ENCODE data around the gene UNC45A.
"Not testable (repeated sequence)": the region's sequence is repeated elsewhere in the genome, so short reads cannot be mapped to it uniquely, and the experiment has no call there.

The UNC45A gene

DNA sequence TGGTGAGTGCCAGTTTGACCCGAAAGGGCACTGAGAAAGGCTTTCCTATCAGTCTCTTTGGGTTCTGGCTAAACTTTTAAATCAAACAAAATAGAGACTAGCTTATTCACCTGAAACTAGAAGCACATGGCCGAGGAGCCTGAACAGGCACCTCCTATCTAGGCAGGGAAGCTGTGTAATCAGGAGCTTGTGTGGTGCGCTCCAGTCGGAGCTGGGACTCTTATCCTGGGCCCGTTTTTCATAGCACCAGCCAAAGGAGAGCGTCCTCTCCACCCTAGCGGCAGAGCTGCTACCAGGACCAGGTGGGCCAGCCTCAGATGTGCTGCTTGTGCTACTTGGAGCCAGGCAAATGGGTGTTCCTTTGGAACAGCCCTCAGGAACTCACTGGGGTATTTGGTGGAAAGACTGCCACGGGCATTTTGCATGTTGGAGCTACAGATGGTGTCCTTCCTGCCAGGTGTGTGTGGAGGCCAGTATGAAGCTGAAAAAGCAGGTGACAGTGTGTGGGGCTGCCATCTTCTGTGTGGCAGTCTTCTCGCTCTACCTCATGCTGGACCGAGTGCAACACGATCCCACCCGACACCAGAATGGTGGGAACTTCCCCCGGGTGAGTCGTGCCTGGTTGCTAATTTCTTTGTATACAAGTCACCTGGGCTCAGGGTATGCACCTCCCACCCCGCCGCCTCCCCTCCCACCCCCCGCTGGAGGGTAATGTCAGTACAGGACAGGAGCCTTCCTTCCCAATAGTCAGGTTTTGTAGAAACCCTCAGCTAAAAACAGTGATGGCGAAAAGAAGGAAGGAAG, 31.1 kb upstream of the UNC45A start:
- DNase-seq = no peak

- DNase-seq = no peak
Observed at GRCh38 chr15:90904746-90905145, 30.3 kb upstream of the UNC45A start.

DNA sequence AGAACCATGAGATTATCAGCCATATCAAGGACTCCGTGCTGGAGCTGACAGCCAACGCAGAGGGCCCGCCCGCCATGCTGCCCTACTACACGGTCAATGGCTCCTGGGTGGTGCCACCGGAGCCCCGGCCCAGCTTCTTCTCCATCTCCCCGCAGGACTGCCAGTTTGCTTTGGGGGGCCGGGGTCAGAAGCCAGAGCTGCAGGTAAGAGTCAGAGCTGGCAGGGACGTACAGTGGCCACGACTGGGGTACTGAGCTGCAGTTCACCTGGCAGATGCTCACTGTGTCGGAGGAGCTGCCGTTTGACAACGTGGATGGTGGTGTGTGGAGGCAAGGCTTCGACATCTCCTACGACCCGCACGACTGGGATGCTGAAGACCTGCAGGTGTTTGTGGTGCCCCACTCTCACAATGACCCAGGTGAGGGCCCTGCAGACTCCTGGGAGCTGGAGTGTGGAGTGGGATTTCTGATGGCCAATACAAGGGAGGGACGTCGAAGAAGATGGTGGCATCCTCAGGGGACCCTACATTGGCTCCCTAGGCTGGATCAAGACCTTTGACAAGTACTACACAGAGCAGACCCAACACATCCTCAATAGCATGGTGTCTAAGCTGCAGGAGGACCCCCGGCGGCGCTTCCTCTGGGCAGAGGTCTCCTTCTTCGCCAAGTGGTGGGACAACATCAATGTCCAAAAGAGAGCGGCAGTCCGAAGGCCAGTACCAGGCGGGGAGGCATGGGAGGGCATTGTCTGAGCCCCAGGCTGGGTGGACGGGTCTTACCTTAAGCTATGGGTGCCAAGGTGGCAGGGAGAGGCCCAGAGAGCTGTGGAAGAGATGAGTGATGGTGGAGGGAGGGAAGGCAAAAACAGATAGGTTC, 29.5 kb upstream of the UNC45A start:
- no peak for DNase-seq

- no peak for DNase-seq
Observed at GRCh38 chr15:90906181-90906849, 28.8 kb upstream of the UNC45A start.

- no peak for DNase-seq
Observed at GRCh38 chr15:90907051-90907660, 27.9 kb upstream of the UNC45A start.

GRCh38 chr15:90907838-90908507, 27.1 kb upstream of the UNC45A start:
- DNase-seq = no peak

DNA sequence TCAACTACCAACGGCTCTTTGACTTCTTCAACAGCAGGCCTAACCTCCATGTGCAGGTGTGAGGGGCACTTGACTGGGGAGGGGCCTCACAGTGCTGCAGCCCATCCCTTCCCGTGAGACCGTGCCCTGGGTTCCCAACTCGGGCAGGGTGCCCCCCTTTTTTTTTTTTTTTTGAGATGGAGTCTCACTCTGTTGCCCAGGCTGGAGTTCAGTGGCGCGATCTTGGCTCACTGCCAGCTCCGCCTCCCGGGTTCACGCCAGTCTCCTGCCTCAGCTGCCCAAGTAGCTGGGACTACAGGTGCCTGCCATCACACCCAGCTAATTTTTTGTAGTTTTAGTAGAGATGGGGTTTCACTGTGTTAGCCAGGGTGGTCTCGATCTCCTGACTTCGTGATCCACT, 25.6 kb upstream of the UNC45A start:
- DNase-seq = not testable (repeated sequence)

- no peak for DNase-seq
Observed at GRCh38 chr15:90909976-90910375, 25.1 kb upstream of the UNC45A start.

DNA sequence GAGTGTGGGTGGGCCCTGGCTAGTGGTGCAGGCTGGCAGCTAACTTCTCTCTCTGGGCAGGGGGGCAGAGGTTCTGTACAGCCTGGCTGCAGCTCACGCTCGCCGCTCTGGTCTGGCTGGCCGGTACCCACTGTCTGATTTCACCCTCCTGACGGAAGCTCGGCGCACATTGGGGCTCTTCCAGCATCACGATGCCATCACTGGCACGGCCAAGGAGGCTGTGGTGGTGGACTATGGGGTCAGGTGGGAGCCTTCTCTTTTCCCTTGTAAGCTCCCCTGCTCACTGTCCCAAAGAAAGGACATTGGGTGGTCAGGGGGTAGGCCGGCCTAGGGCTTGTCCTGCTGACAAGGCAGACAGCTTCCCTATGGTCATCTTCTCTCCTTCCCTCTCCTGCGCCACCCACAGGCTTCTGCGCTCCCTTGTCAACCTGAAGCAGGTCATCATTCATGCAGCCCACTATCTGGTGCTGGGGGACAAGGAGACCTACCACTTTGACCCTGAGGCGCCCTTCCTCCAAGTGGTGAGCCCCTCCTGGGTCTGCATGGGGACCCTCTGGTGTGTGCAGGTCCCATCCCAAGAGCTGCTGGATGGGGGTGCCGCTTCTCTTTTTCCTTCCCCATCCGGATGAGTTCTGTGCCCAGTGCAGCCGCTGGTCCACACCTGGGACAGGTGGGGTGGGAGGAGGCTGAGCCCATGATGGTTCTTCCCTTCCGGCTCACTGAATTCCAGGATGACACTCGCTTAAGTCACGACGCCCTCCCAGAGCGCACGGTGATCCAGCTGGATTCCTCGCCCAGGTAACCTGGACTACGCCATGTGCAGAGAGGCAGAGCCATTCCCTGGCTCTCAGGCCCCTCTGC, 24.4 kb upstream of the UNC45A start:
- DNase-seq = no peak

DNA sequence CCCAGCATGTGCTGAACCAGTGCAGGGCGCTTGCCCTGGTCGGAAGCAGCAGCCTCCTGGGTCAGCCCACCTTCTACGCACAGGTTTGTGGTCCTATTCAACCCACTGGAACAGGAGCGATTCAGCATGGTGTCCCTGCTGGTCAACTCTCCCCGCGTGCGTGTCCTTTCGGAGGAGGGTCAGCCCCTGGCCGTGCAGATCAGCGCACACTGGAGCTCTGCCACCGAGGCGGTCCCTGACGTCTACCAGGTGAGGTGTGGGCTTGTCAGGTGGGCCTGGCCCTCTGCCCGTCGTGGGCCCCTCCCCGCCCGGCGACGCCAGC, 23.8 kb upstream of the UNC45A start:
- no peak for DNase-seq

GRCh38 chr15:90911906-90912769, 22.9 kb upstream of the UNC45A start:
- no peak for DNase-seq

DNA sequence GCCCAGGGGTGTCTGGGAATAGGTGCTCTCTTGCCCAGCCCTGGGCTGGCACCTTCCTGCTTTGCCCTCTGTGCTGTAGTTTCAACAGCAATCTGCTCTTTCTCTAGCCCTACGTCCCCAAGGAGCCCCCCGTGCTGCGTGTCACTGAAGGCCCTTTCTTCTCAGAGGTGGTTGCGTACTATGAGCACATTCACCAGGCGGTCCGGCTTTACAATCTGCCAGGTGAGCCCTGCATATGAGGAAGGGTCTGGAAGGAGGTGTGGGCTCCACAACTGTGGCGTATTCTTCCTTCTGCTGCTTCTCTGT, 22.4 kb upstream of the UNC45A start:
- no peak for DNase-seq

DNA sequence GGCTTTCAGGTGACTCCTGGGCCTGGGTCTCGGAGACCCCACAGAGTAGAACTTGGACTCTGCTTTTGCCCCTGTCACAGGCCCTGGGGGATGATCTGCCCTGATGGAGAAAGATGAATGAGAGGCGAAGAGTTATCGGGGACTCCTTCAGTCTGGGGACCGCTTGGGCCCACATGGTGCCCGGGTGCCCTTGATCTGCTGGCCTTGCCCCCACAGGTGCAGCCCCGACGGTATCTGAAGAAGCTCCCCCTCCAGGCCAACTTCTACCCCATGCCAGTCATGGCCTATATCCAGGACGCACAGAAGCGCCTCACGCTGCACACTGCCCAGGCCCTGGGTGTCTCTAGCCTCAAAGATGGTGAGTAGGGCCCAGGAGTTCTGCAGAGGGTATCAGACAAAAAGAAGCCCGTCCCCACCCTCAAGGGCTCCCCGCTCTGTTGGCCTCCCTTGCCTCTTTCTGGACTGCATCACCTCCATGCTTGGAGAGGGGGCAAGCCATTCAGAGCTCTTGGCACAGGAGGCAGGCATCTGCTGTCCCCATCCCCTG, 21.6 kb upstream of the UNC45A start:
- no peak for DNase-seq

DNA sequence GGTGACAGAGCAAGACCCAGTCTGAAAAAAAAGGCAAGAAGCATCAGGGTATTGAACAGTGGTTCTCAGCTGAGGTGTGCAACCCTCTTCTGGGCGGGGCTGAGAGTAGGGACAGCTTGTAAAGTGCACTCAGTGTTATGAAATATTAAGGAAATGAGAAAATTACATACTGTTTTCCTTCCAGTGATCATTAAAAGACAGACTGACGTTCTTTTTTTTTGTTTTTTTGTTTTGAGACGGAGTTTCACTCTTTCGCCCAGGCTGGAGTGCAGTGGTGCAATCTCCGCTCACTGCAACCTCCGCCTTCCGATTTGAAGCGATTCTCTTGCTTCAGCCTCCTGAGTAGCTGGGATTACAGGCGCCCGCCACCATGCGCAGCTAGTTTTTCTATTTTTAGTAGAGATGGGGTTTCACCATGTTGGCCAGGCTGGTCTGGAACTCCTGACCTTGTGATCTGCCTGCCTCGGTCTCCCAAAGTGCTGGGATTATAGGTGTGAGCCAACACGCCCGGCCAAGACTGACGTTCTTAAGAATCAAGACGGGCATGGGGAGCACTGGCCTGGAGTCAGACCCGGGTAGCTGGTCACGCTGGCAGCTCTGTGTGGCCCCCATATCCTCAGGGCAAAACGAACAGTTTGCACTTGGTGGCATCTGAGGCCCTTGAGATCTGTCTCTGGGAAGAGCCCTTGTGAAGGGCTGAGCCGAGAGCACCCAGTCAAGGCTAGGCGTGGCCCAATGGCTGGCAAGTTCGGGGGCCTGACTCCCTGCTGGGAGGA, 20.6 kb upstream of the UNC45A start:
- no peak for DNase-seq

DNA sequence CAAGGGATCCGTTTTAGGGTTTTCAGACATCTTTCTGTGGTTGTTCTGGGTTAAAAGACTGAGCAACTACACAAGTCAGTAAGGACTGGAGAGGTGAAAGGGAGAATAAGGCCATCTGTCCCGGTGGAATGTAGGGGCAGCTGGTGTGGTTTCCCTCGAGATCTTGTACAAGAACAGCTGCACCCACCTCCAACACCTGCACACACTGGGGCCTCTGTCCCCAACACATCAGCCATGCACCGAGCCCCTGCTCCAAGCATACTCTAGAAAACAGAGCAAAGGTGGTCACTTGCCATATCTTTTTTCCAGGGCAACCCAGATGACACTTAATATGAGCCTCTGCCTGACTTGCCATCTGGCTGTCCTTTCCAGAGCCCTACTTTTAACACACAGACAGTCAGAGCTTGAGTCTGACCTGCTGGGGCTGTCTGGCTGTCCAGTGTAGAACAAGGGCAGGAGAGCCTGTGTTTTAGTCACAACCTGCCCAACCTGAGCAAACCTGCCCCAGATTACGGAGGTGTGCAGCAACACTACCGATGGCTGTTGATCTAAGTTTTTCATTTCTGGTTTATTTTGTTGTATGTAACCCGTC, 19.8 kb upstream of the UNC45A start:
- DNase-seq = no peak

DNA sequence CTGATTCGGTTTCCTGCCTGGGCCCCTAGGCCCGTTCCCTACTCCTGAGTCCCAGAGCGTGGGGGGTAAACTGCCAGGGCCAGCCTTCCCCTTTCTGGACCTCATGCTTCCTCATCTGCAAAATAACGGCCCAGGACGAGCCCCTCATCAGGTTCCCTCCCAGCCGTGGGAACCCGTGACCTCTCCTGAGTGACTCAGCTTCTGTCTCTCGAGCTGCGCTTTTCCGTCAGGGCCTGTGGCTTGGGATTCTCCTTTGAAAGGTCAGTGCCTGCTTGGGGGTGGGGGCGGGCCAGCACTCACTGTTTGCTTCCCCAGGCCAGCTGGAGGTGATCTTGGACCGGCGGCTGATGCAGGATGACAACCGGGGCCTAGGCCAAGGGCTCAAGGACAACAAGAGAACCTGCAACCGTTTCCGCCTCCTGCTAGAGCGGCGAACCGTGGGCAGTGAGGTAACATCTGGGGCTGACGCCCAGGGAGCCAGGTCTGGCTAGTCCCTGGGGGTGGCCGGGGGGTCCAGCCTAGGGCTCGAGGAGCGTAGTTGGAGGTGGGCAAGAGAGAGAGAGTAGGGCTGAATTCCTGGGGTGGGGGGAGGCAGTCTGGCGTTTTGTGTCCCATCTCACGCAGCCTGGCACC, 19.2 kb upstream of the UNC45A start:
- DNase-seq = no peak

GRCh38 chr15:90916461-90916860, 18.6 kb upstream of the UNC45A start:
- DNase-seq = no peak

DNA sequence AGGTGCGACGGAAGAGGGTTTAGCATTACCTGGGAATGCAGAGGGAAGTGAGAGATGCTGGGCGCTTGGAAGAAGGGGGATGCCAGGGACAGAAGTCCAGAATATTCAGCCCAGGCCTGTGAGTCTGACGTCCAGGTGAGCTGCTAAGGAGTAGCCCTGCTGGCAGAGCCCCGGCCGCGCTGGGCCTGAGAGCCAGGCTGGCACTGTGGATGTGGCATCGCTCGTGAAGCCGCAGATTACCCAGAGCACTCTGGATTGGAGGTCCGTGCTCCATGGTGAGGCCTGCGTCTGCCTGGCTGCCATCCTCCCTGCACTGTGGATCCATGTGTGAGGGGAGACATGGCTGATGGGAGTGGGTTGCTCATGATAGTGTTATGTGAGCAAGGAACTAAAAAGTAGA, 17.5 kb upstream of the UNC45A start:
- DNase-seq = no peak

Measured in SIG-M5 (cell line).